K562 (cell line): ENCODE measurements around the gene NABP2. TPM values are rescaled to one million over a fixed set of nuclear protein-coding genes. Genes with fewer than 3 reads are reported as not detected.

Experiments used
- ATF7 ChIP-seq: fragments of 450-650 bp; IDR thresholded peaks from 2 replicates; pipeline ENCODE4 v1.7.1; 2014; ENCODE audit warnings: mild to moderate bottlenecking, moderate library complexity
- FOXK2 ChIP-seq, 2 experiments: fragments of 450-650 bp; IDR thresholded peaks in 1 of 2; conservative IDR thresholded peaks in 1 of 2; 2 replicates each; pipeline ENCODE4 v1.6.1; 2016; ENCODE audit warnings: low read depth in 2 of 2, mild to moderate bottlenecking in 1 of 2
- NFIC ChIP-seq: fragments of 450-650 bp; IDR thresholded peaks from 2 replicates; pipeline ENCODE4 v1.6.1; 2017; ENCODE audit warnings: mild to moderate bottlenecking, inconsistent platforms
- NR2F6 ChIP-seq: fragments of 450-650 bp; formaldehyde crosslinking; IDR thresholded peaks from 2 replicates; pipeline ENCODE4 v1.4.0; 2020; ENCODE audit warnings: mild to moderate bottlenecking
- PRMT5 ChIP-seq: sonication (generic); formaldehyde crosslinking; IDR thresholded peaks from 2 replicates; pipeline ENCODE4 v1.5.0; 2020; ENCODE audit warnings: missing genetic modification reagents
- RBBP5 ChIP-seq: fragments of 200-600 bp; sonication (generic); IDR thresholded peaks from 2 replicates; pipeline ENCODE4 v1.6.1; 2012; ENCODE audit warnings: borderline replicate concordance, mild to moderate bottlenecking, low read length, control low read depth, inconsistent platforms; ENCODE audit not compliant: insufficient read depth, poor library complexity, severe bottlenecking
- RBM22 ChIP-seq: fragments of 200-400 bp; formaldehyde crosslinking; IDR thresholded peaks from 2 replicates; pipeline ENCODE4 v1.6.1; 2018; ENCODE audit warnings: low read length, low read depth; ENCODE audit not compliant: poor library complexity, severe bottlenecking
- RBM25 ChIP-seq: fragments of 200-400 bp; formaldehyde crosslinking; IDR thresholded peaks from 2 replicates; pipeline ENCODE4 v1.6.1; 2018; ENCODE audit warnings: low read length, low read depth, moderate library complexity; ENCODE audit not compliant: severe bottlenecking
- SAP30 ChIP-seq: fragments of 200-600 bp; sonication (generic); IDR thresholded peaks from 2 replicates; pipeline ENCODE4 v1.6.1; 2012; ENCODE audit warnings: borderline replicate concordance, low read depth, mild to moderate bottlenecking, moderate library complexity, low read length, control low read depth, inconsistent platforms; ENCODE audit not compliant: insufficient read depth, poor library complexity, severe bottlenecking
- SMAD1 ChIP-seq: fragments of 150-350 bp; IDR thresholded peaks from 2 replicates; pipeline ENCODE4 v1.6.1; 2014; ENCODE audit warnings: low read length, low read depth; ENCODE audit not compliant: partially characterized antibody
- SRF ChIP-seq, 2 experiments: fragments of 250-450, 450-650 bp in 1 of 2; sonication (Bioruptor Pico) in 1 of 2; sonication (generic) in 1 of 2; formaldehyde crosslinking; IDR thresholded peaks; 2 replicates each; pipeline versions ENCODE4 v1.5.0 to v1.5.1; 2020 to 2022; ENCODE audit warnings: mild to moderate bottlenecking in 1 of 2, missing genetic modification reagents in 1 of 2
- TEAD4 ChIP-seq, 2 experiments: sonication (generic) in 1 of 2; formaldehyde crosslinking in 1 of 2; IDR thresholded peaks; 2 replicates each; pipeline versions ENCODE4 v1.6.1 to v1.8.0; 2012 to 2022; ENCODE audit warnings: borderline replicate concordance in 1 of 2, inconsistent platforms in 1 of 2, low read length in 1 of 2, mild to moderate bottlenecking in 1 of 2, missing genetic modification reagents in 1 of 2
- ZBTB2 ChIP-seq: fragments of 450-650 bp; IDR thresholded peaks from 2 replicates; pipeline ENCODE4 v1.6.1; 2016; ENCODE audit warnings: antibody characterized with exemption
- ZNF561 ChIP-seq: fragments of 450-650 bp; formaldehyde crosslinking; conservative IDR thresholded peaks from 2 replicates; pipeline ENCODE4 v1.4.0; 2020; ENCODE audit warnings: mild to moderate bottlenecking, moderate library complexity
- ZNF740 ChIP-seq, 3 experiments: fragments of 200-800 bp in 1 of 3; sonication (Bioruptor generic) in 1 of 3; sonication (generic) in 1 of 3; formaldehyde crosslinking in 1 of 3; IDR thresholded peaks; 2 replicates each; pipeline versions ENCODE4 v1.6.1 to v1.8.0; 2016 to 2022; ENCODE audit warnings: mild to moderate bottlenecking in 2 of 3, missing compliant biosample characterization in 2 of 3, missing genetic modification characterization in 2 of 3, missing genetic modification reagents in 1 of 3
- ZNF778 ChIP-seq: fragments of 450-650 bp; formaldehyde crosslinking; IDR thresholded peaks from 2 replicates; pipeline ENCODE4 v1.4.0; 2020; ENCODE audit warnings: mild to moderate bottlenecking, moderate library complexity
- polyA plus RNA-seq, 8 experiments: library from polyadenylated mRNA; depleted of rRNA in 4 of 8; stranded (reverse) in 5 of 8; unstranded in 3 of 8; fragments of >200 nt; fragmentation: Nextera tagmentation in 2 of 8; fragmentation: Illumina TruSeq in 1 of 8; extraction: Ambion mirVana in 2 of 8; extraction: Trizol in 1 of 8; gene quantifications; 2 replicates each; pipeline versions ENCODE4 v1.2.1 to v1.2.3, GENCODE V29; 2011 to 2014; ENCODE audit warnings: inconsistent platforms in 1 of 8, missing spikeins in 1 of 8
- total RNA-seq, 7 experiments: library from RNA; depleted of rRNA in 6 of 7; stranded (reverse); fragments of >200 nt in 6 of 7; fragmentation: Illumina TruSeq in 2 of 7; extraction: Trizol in 2 of 7; gene quantifications; 2 replicates each; pipeline versions ENCODE4 v1.2.1 to v1.2.3, GENCODE V29; 2011 to 2021; ENCODE audit warnings: low replicate concordance in 1 of 7
- TF ChIP-seq, protein P1 (sequence below): fragments of 450-650 bp; IDR thresholded peaks from 2 replicates; pipeline ENCODE4 v1.6.1; 2017; ENCODE audit warnings: mild to moderate bottlenecking, moderate library complexity
- TF ChIP-seq, protein P2 (sequence below): fragments of 250-450 bp; sonication (Bioruptor Pico); IDR thresholded peaks from 2 replicates; pipeline ENCODE4 v1.8.0; 2022; ENCODE audit warnings: moderate library complexity, mild to moderate bottlenecking, inconsistent platforms

The NABP2 gene
- total and polyA plus RNA-seq, 9 of the 15 experiments (the other 6 are each of a cell fraction or from before 2014, with no cell fraction given), result 11.3 to 60.6 (median 43.5) TPM

- TF ChIP-seq SAP30 (peak; percentile 29), RBBP5 (peak; percentile 45), NR2F6 (no peak), ZNF778 (no peak), ZNF561 (CRISPR knock-in tag) (no peak), RBM25 (no peak), NFIC (peak; percentile 56), FOXK2 (conservative IDR thresholded peaks at IDR 0.05 in 1 of 2, IDR thresholded peaks at IDR 0.05 in 1 of 2; ENCODE audit: low read depth in 2 of 2) (peak in 1 of 2 experiments; percentile 49; a peak in 1 of 4 replicates), SRF (CRISPR knock-in tag; IDR thresholded peaks at IDR 0.05) (peak in 1 of 2 experiments; percentile 65; a peak in 1 of 4 replicates), SMAD1 (no peak), ATF7 (peak; percentile 57), ZNF740 (CRISPR knock-in tag; IDR thresholded peaks at IDR 0.05) (0 out of 2 replicates have a peak, but pooled peaks have one; percentile 36), ZNF740 (tag; IDR thresholded peaks at IDR 0.05) (no peak), PRMT5 (CRISPR knock-in tag) (no peak), RBM22 (peak; percentile 42), ZBTB2 (peak; percentile 68; the same call in 1 of the 2 replicates), TEAD4 (IDR thresholded peaks at IDR 0.05; ENCODE audit: low read length) (peak; percentile 87), TEAD4 (CRISPR knock-in tag; IDR thresholded peaks at IDR 0.05; ENCODE audit: borderline replicate concordance) (no peak)
- TF ChIP-seq, protein P1, sequence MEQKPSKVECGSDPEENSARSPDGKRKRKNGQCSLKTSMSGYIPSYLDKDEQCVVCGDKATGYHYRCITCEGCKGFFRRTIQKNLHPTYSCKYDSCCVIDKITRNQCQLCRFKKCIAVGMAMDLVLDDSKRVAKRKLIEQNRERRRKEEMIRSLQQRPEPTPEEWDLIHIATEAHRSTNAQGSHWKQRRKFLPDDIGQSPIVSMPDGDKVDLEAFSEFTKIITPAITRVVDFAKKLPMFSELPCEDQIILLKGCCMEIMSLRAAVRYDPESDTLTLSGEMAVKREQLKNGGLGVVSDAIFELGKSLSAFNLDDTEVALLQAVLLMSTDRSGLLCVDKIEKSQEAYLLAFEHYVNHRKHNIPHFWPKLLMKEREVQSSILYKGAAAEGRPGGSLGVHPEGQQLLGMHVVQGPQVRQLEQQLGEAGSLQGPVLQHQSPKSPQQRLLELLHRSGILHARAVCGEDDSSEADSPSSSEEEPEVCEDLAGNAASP, result no peak
- TF ChIP-seq, protein P2, sequence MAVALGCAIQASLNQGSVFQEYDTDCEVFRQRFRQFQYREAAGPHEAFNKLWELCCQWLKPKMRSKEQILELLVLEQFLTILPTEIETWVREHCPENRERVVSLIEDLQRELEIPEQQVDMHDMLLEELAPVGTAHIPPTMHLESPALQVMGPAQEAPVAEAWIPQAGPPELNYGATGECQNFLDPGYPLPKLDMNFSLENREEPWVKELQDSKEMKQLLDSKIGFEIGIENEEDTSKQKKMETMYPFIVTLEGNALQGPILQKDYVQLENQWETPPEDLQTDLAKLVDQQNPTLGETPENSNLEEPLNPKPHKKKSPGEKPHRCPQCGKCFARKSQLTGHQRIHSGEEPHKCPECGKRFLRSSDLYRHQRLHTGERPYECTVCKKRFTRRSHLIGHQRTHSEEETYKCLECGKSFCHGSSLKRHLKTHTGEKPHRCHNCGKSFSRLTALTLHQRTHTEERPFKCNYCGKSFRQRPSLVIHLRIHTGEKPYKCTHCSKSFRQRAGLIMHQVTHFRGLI (CRISPR knock-in tag), result no peak
Observed at GRCh38 chr12:56189918-56190694, 34.0 kb upstream of the NABP2 start (continued).
